Omental fat pad (tissue), 4 donors: Measurements from ENCODE around the gene BTBD16. TPM values are rescaled to one million over a fixed set of nuclear protein-coding genes. Genes with fewer than 3 reads are reported as not detected.

Source experiments
- ATAC-seq: fragments of 150-250 bp; one replicate; pipeline ENCODE4 v1.9.1; 2016; ENCODE audit warnings: mild to moderate bottlenecking, moderate library complexity; ENCODE audit not compliant: low FRiP score
- DNase-seq: peaks from one replicate; pipeline ENCODE4 v3.0.0-alpha.2; 2019; ENCODE audit warnings: low spot score
- total RNA-seq, 4 donors: library from RNA; depleted of rRNA; stranded (reverse); fragments of >200 nt; gene quantifications; one replicate each; pipeline ENCODE4 v1.1.0, GENCODE V29; 2016
- TF ChIP-seq, protein P1 (sequence below), 3 donors: fragments of 450-650 bp; IDR thresholded peaks; one replicate each; pipeline ENCODE4 v1.5.1; 2016 to 2017; ENCODE audit warnings: antibody characterized with exemption in 3 of 3, mild to moderate bottlenecking in 3 of 3, moderate library complexity in 2 of 3

Gene BTBD16
- total RNA-seq, 4 donors from 2014 or later: 0.37 TPM; not detected in 3

DNA sequence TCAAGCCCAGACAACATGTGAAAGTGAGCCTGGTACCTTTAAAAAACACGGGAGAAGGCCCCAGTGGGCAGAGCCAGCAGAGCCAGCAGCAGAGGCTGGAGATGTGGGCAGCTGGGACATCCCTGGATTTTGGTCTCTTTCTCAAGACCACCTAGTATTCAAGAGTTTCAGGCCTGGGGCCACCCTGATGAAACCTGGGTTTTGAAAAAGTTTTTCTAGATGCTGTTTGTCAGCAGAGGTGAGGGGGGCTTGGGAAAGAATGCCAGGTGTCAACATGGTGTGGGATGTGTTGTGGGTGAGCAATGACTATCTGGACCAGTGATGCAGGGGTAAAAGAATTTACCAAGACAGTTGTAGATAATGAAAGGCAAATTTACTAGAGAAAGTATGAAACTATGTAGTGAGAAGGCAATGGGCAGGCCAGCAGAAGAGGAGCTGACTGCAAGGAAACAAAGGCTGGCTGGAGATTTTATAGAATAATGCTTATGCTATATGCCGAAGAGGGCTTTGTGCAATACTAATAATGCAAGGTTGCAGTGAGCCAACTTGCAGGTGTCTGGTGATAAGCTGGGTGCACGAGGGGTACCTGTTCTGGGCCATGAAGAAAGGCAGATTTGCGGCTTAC is 75.3 kb downstream of the BTBD16 start:
- DNase-seq (no peak), ATAC-seq (no peak)
- TF ChIP-seq, protein P1, sequence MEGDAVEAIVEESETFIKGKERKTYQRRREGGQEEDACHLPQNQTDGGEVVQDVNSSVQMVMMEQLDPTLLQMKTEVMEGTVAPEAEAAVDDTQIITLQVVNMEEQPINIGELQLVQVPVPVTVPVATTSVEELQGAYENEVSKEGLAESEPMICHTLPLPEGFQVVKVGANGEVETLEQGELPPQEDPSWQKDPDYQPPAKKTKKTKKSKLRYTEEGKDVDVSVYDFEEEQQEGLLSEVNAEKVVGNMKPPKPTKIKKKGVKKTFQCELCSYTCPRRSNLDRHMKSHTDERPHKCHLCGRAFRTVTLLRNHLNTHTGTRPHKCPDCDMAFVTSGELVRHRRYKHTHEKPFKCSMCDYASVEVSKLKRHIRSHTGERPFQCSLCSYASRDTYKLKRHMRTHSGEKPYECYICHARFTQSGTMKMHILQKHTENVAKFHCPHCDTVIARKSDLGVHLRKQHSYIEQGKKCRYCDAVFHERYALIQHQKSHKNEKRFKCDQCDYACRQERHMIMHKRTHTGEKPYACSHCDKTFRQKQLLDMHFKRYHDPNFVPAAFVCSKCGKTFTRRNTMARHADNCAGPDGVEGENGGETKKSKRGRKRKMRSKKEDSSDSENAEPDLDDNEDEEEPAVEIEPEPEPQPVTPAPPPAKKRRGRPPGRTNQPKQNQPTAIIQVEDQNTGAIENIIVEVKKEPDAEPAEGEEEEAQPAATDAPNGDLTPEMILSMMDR (IDR thresholded peaks at IDR 0.05): no peak

DNA sequence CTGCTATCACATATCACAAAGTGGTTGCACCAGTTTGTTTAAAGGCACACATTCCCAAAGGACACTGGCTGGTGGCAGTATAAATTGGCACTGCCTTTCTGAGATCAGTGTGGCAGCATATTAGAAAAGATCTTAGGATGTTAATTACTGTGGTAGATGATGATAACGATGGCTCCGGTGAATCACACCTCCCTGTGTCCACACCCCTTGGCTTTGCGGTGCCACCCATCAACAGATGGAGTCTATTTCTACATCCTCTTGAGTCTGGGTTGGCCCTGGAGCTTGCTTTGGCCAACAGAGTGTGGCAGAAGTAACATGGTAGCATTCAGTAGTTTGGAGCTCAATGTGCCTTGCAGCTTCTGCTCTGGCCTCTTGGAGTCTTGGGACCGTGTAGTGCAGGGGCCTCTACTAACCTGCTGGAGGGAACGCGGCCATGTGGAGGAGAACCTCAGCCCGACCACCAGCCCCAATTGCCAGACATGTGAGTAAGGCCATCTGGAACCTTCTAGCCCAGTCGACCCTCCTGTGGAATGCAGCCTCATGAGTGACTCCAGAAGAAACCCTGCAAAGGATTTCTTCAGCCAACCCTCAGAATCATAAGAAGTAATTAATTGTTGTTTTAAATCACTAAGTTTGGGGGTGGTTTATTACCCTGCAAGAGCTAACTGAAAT is 76.2 kb downstream of the BTBD16 start:
- DNase-seq (no peak), ATAC-seq (no peak)
- TF ChIP-seq, protein P1 (IDR thresholded peaks at IDR 0.05): no peak

DNA sequence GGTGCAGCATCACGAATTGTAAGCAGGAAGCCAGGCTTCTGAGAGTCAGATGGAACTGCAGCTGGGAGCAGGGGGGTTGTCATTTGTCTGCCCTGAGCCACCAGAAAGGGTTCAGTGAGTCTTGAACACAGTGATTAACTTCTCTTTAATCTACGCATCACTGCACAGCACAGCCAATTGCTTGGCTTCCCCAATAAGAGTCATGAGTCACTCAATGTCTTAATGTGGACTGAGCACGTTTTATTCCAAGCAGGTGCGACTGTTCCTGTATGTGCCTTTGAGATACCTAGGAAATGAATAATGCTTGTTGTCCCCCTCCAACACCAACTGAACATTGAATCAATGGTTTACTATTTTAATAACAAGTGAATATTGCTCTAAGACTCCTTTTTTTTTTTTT is 77.4 kb downstream of the BTBD16 start:
- ATAC-seq (no peak), DNase-seq (no peak)
- TF ChIP-seq, protein P1 (IDR thresholded peaks at IDR 0.05): no peak

DNA sequence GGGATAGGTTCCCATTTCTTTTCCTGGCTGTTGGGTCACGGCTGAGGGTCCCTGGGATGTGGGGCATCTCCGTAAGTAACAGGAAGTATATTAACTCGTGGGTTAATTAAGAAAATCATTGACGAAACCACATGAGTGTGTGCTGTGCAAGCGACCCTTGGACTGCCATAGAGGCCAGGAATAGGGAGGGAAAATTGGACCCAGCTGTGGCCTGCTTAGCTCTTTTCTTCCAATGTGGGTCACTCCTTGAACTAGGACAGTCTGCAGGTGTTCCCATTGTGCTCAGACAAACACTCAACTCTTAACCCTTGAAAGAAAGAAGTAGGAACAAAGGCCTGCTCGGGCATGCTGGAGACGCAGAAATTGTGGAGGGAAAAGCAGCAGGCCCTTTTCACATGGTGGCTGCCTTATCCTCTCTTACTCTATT is 77.9 kb downstream of the BTBD16 start:
- TF ChIP-seq, protein P1 (IDR thresholded peaks at IDR 0.05): no peak
- ATAC-seq: no peak
- DNase-seq: no peak

DNA sequence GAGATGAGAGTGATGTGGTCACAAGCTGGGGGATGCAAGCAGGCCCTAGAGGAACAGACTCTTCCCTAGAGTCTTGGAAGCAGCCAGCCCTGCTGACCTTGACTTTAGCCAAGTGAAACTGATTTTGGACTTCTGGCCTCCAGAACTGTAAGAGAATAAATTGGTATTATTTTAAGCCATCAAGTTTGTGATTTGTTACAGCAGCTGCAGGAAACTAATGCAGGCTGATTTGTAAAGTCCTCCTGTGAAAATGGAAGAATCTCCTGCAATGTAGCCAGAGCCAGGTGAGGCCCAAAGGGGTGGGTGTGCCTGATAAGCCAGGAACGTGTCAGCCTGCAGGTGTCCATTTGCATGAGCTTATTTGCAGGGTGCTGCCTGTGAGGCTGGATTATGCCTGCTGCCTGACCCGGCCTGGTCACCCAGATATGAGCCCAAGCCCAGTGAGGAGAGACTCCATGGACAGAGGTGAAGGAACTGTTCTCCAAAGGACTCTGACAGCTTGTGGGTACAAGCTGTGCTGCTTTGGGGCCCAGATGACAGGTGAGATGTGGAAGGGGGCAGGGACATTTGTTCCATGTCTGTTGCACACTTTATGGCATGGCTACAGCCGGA is 78.8 kb downstream of the BTBD16 start:
- DNase-seq (no peak), ATAC-seq (no peak)
- TF ChIP-seq, protein P1 (IDR thresholded peaks at IDR 0.05): no peak

DNA sequence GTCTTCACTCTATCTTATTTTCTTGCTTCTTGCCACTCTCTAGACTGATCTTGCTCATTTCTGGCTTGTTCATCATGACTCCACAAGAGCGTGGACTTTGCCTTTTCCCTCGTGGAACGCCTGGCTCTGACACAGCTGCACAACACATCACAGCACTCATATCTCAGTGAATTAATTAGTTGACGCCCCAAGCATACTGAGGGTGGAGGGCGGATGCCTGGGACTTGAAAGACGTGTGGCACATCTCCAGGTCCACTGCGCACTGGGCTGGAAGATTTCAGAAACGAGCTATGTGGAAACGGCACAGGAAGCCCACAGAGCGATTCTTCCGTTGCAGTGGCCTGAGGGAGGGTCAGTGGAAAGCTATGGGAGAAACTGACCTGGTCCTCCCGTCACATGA is 79.8 kb downstream of the BTBD16 start:
- TF ChIP-seq, protein P1 (IDR thresholded peaks at IDR 0.05): no peak
- no peak for ATAC-seq

More for the DNA sequence above, 79.8 kb downstream of the BTBD16 start:
- DNase-seq: no peak
